GM18502 (cell line): ENCODE results near the gene AGAP1.
"Not testable (repeated sequence)": the region's sequence is repeated elsewhere in the genome, so short reads cannot be mapped to it uniquely, and the experiment has no call there.

Experiments used
- ATAC-seq: cut with Tn5 transposase; IDR thresholded peaks from one replicate; pipeline ENCODE4 v1.9.1; 2021; ENCODE audit warnings: mild to moderate bottlenecking; ENCODE audit not compliant: unreplicated experiment, poor library complexity

AGAP1 gene

GRCh38 chr2:235745597-235745996, 251.8 kb downstream of the AGAP1 start:
- ATAC-seq, result no peak

GRCh38 chr2:235746257-235746934, 252.6 kb downstream of the AGAP1 start:
- no peak for ATAC-seq

GRCh38 chr2:235747001-235747785, 253.3 kb downstream of the AGAP1 start:
- ATAC-seq, result no peak

GRCh38 chr2:235747786-235748091, 253.9 kb downstream of the AGAP1 start:
- ATAC-seq, result no peak

- no peak for ATAC-seq
These were observed 255.4 kb downstream of the AGAP1 start for GRCh38 chr2:235749121-235749770.

- no peak for ATAC-seq
These were observed 255.9 kb downstream of the AGAP1 start for GRCh38 chr2:235749771-235750160.

GRCh38 chr2:235752846-235753245, 259.0 kb downstream of the AGAP1 start:
- ATAC-seq, result no peak

- no peak for ATAC-seq
These were observed 260.7 kb downstream of the AGAP1 start for GRCh38 chr2:235754357-235755207.

GRCh38 chr2:235756491-235756890, 262.6 kb downstream of the AGAP1 start:
- no peak for ATAC-seq

- no peak for ATAC-seq
These were observed 263.4 kb downstream of the AGAP1 start for GRCh38 chr2:235757212-235757611.

GRCh38 chr2:235757640-235758039, 263.8 kb downstream of the AGAP1 start:
- no peak for ATAC-seq

- ATAC-seq, result no peak
These were observed 269.2 kb downstream of the AGAP1 start for GRCh38 chr2:235762832-235763598.

GRCh38 chr2:235763816-235764215, 270.0 kb downstream of the AGAP1 start:
- ATAC-seq, result no peak

GRCh38 chr2:235764478-235764877, 270.6 kb downstream of the AGAP1 start:
- not testable (repeated sequence) for ATAC-seq

- ATAC-seq, result no peak
These were observed 271.5 kb downstream of the AGAP1 start for GRCh38 chr2:235765181-235765820.

- ATAC-seq, result no peak
These were observed 272.4 kb downstream of the AGAP1 start for GRCh38 chr2:235766278-235766677.

- no peak for ATAC-seq
These were observed 274.8 kb downstream of the AGAP1 start for GRCh38 chr2:235768606-235769005.

GRCh38 chr2:235769046-235769445, 275.2 kb downstream of the AGAP1 start:
- ATAC-seq, result no peak
